Neural progenitor cell (in vitro differentiated cells): ENCODE measurements around the gene ITGA1. TPM values are rescaled to one million over a fixed set of nuclear protein-coding genes. Genes with fewer than 3 reads are reported as not detected.
A peak's percentile ranks its signal among the peaks of the same experiment; 100 is the strongest.

Experiments
- DNase-seq: peaks from one replicate; pipeline ENCODE4 v3.0.0-alpha.2; 2016; ENCODE audit warnings: low spot score
- H2AFZ ChIP-seq: fragments of 200-600 bp; sonication (generic); replicated peaks from 2 replicates; pipeline ENCODE4 v1.6.1; 2016; ENCODE audit warnings: antibody characterized with exemption
- H3F3A ChIP-seq: fragments of 200-600 bp; sonication (generic); 2 replicates; pipeline ENCODE4 v1.6.1; 2016; ENCODE audit warnings: antibody characterized with exemption, low read depth
- H3K27ac ChIP-seq: fragments of 200-600 bp; sonication (generic); 2 replicates; pipeline ENCODE4 v1.5.1; 2016; ENCODE audit warnings: mild to moderate bottlenecking
- H3K27me3 ChIP-seq: fragments of 200-600 bp; sonication (generic); 2 replicates; pipeline ENCODE4 v1.6.1; 2016; ENCODE audit warnings: mild to moderate bottlenecking, moderate library complexity
- H3K36me3 ChIP-seq: fragments of 200-600 bp; sonication (generic); 2 replicates; pipeline ENCODE4 v1.5.1; 2016
- H3K4me1 ChIP-seq: fragments of 200-600 bp; sonication (generic); 2 replicates; pipeline ENCODE4 v1.6.1; 2016; ENCODE audit warnings: mixed run types
- H3K4me2 ChIP-seq: fragments of 200-600 bp; sonication (generic); 2 replicates; pipeline ENCODE4 v1.6.1; 2016
- H3K4me3 ChIP-seq: fragments of 200-600 bp; sonication (generic); 2 replicates; pipeline ENCODE4 v1.5.1; 2016
- H3K79me2 ChIP-seq: fragments of 200-600 bp; sonication (generic); 2 replicates; pipeline ENCODE4 v1.6.1; 2016; ENCODE audit warnings: low read depth
- H3K9ac ChIP-seq: fragments of 200-600 bp; sonication (generic); 2 replicates; pipeline ENCODE4 v1.6.1; 2016
- H3K9me3 ChIP-seq: fragments of 200-600 bp; sonication (generic); 2 replicates; pipeline ENCODE4 v1.5.1; 2016; ENCODE audit warnings: low read depth
- H4K20me1 ChIP-seq: fragments of 200-600 bp; sonication (generic); 2 replicates; pipeline ENCODE4 v1.6.1; 2016; ENCODE audit warnings: low read depth
- H3K27ac Mint-ChIP-seq: 3 replicates; pipeline ENCODE4 v1.8.0; 2021; ENCODE audit warnings: mixed read lengths
- H3K27me3 Mint-ChIP-seq: 2 replicates; pipeline ENCODE4 v1.8.0; 2022; ENCODE audit warnings: low read depth, mild to moderate bottlenecking, inconsistent platforms, moderate library complexity, mixed read lengths; ENCODE audit not compliant: insufficient read depth
- H3K36me3 Mint-ChIP-seq: 3 replicates; pipeline ENCODE4 v1.8.0; 2021; ENCODE audit warnings: mixed read lengths
- H3K4me1 Mint-ChIP-seq: 3 replicates; pipeline ENCODE4 v1.8.0; 2021; ENCODE audit warnings: mixed read lengths
- H3K4me3 Mint-ChIP-seq: 3 replicates; pipeline ENCODE4 v1.8.0; 2021; ENCODE audit warnings: mild to moderate bottlenecking, moderate library complexity, mixed read lengths
- H3K9me3 Mint-ChIP-seq: 3 replicates; pipeline ENCODE4 v1.8.0; 2020; ENCODE audit warnings: mixed read lengths
- CTCF ChIP-seq: fragments of 200-600 bp; sonication (generic); IDR thresholded peaks from 2 replicates; pipeline ENCODE4 v1.5.1; 2017; ENCODE audit warnings: antibody characterized with exemption, mild to moderate bottlenecking
- EZH2 ChIP-seq: fragments of 200-600 bp; sonication (generic); IDR thresholded peaks from 2 replicates; pipeline ENCODE4 v1.6.1; 2017; ENCODE audit warnings: antibody characterized with exemption, mild to moderate bottlenecking, moderate library complexity
- EZH2phosphoT487 ChIP-seq: fragments of 200-600 bp; sonication (generic); IDR thresholded peaks from 2 replicates; pipeline ENCODE4 v1.6.1; 2017; ENCODE audit warnings: antibody characterized with exemption
- total RNA-seq: library from RNA; depleted of rRNA; stranded (reverse); fragments of >200 nt; gene quantifications from 2 replicates; pipeline ENCODE4 v1.2.3, GENCODE V29; 2015; ENCODE audit warnings: low replicate concordance

Gene ITGA1
- total RNA-seq, result 2.2 and 3.9 TPM in 2 replicates

- H3K36me3 Mint-ChIP-seq, result no peaks in the 10 kb centered on the region
- no peak for TF ChIP-seq EZH2phosphoT487
- peak; percentile 50 for TF ChIP-seq CTCF
- H3K27ac Mint-ChIP-seq, result no peak within 1 kb of the TSS
- Histone ChIP-seq H3K4me1 (no peaks in the 10 kb centered on the region), H2AFZ (peak within 1 kb of the TSS; percentile 92), H4K20me1 (no peaks in the 10 kb centered on the region), H3K36me3 (no peaks in the 10 kb centered on the region), H3F3A (peaks cover 19% of the 10 kb centered on the region), H3K9me3 (no peaks in the 10 kb centered on the region), H3K27me3 (peaks cover 19% of the 10 kb centered on the region), H3K79me2 (no peaks in the 10 kb centered on the region), H3K27ac (no peak within 1 kb of the TSS), H3K4me3 (peak within 1 kb of the TSS; percentile 57), H3K9ac (no peak within 1 kb of the TSS), H3K4me2 (peak within 1 kb of the TSS; percentile 76)
- no peaks in the 10 kb centered on the region for H3K4me1 Mint-ChIP-seq
- H3K4me3 Mint-ChIP-seq, result peak within 1 kb of the TSS; percentile 89
- peaks cover 4% of the 10 kb centered on the region for H3K9me3 Mint-ChIP-seq
- DNase-seq, result peak; percentile 82
- H3K27me3 Mint-ChIP-seq, result peaks cover 4% of the 10 kb centered on the region
Observed at GRCh38 chr5:52787600-52788504, at the start of gene ITGA1, which contains the start of gene PELO. Gene ITGA1, plus strand, starts transcription at chr5:52787916. Its CDS starts 438 bp downstream, at chr5:52788354. Gene PELO, plus strand, starts transcription at chr5:52787916. Its CDS starts 12,479 bp downstream, at chr5:52800395.

GRCh38 chr5:52738095-52738506, 49.6 kb upstream of the ITGA1 start:
- Histone ChIP-seq H4K20me1 (no peaks in the 10 kb centered on the region), H3K79me2 (no peaks in the 10 kb centered on the region), H2AFZ (no peak overlapping the region), H3K4me2 (no peak overlapping the region), H3F3A (no peaks in the 10 kb centered on the region), H3K27ac (no peak overlapping the region), H3K27me3 (no peaks in the 10 kb centered on the region), H3K4me1 (no peaks in the 10 kb centered on the region), H3K36me3 (no peaks in the 10 kb centered on the region), H3K9ac (no peak overlapping the region), H3K4me3 (no peak overlapping the region), H3K9me3 (no peaks in the 10 kb centered on the region)
- Mint-ChIP-seq H3K36me3 (no peaks in the 10 kb centered on the region), H3K4me3 (no peak overlapping the region), H3K27ac (no peak overlapping the region), H3K4me1 (no peaks in the 10 kb centered on the region), H3K27me3 (peaks cover 5% of the 10 kb centered on the region), H3K9me3 (no peaks in the 10 kb centered on the region)
- TF ChIP-seq EZH2, result no peak
- no peak for TF ChIP-seq CTCF
- no peak for TF ChIP-seq EZH2phosphoT487
- no peak for DNase-seq

GRCh38 chr5:52740007-52740406, 47.7 kb upstream of the ITGA1 start:
- H3K4me3 Mint-ChIP-seq, result no peak overlapping the region
- no peak for TF ChIP-seq CTCF
- TF ChIP-seq EZH2, result no peak
- TF ChIP-seq EZH2phosphoT487, result no peak
- Histone ChIP-seq H3K27ac (no peak overlapping the region), H2AFZ (no peak overlapping the region), H3K4me2 (no peak overlapping the region), H3K9ac (no peak overlapping the region), H3F3A (no peaks in the 10 kb centered on the region), H3K79me2 (no peaks in the 10 kb centered on the region), H4K20me1 (no peaks in the 10 kb centered on the region), H3K4me3 (no peak overlapping the region), H3K9me3 (no peaks in the 10 kb centered on the region), H3K27me3 (no peaks in the 10 kb centered on the region), H3K4me1 (no peaks in the 10 kb centered on the region), H3K36me3 (no peaks in the 10 kb centered on the region)
- no peaks in the 10 kb centered on the region for H3K4me1 Mint-ChIP-seq
- peaks cover 5% of the 10 kb centered on the region for H3K27me3 Mint-ChIP-seq
- no peaks in the 10 kb centered on the region for H3K36me3 Mint-ChIP-seq
- no peak for DNase-seq
- H3K9me3 Mint-ChIP-seq, result no peaks in the 10 kb centered on the region
- H3K27ac Mint-ChIP-seq, result no peak overlapping the region
